Endothelial cell (in vitro differentiated cells): ENCODE measurements around the gene CATSPERZ. TPM values are rescaled to one million over a fixed set of nuclear protein-coding genes. Genes with fewer than 3 reads are reported as not detected.

ENCODE experiments used
- DNase-seq: peaks from one replicate; pipeline ENCODE4 v3.0.0; 2021; ENCODE audit warnings: low spot score
- H3K27ac Mint-ChIP-seq: one replicate; pipeline ENCODE4 v1.8.0; 2021; ENCODE audit warnings: mixed read lengths, inconsistent platforms; ENCODE audit not compliant: unreplicated experiment
- H3K27me3 Mint-ChIP-seq: one replicate; pipeline ENCODE4 v1.8.0; 2021; ENCODE audit warnings: mild to moderate bottlenecking, moderate library complexity, mixed read lengths, inconsistent platforms; ENCODE audit not compliant: unreplicated experiment
- H3K36me3 Mint-ChIP-seq: one replicate; pipeline ENCODE4 v1.8.0; 2021; ENCODE audit warnings: mild to moderate bottlenecking, low read depth, mixed read lengths, inconsistent platforms; ENCODE audit not compliant: unreplicated experiment
- H3K4me1 Mint-ChIP-seq: one replicate; pipeline ENCODE4 v1.8.0; 2021; ENCODE audit warnings: mild to moderate bottlenecking, mixed read lengths, inconsistent platforms; ENCODE audit not compliant: unreplicated experiment
- H3K4me3 Mint-ChIP-seq: one replicate; pipeline ENCODE4 v1.8.0; 2021; ENCODE audit warnings: mild to moderate bottlenecking, mixed read lengths, inconsistent platforms; ENCODE audit not compliant: unreplicated experiment
- H3K9me3 Mint-ChIP-seq: one replicate; pipeline ENCODE4 v1.8.0; 2021; ENCODE audit warnings: mixed read lengths, inconsistent platforms; ENCODE audit not compliant: unreplicated experiment
- CTCF ChIP-seq: fragments of 200-600 bp; sonication (generic); IDR thresholded peaks from one replicate; pipeline ENCODE4 v1.5.0; 2021; ENCODE audit warnings: antibody characterized with exemption; ENCODE audit not compliant: unreplicated experiment
- total RNA-seq: library from RNA; stranded (reverse); fragmentation: NEBNext Ultra II Directional; extraction: Animal tissue kit (Norgen Biotek cat#: 25700); gene quantifications from one replicate; pipeline ENCODE4 v1.2.1, GENCODE V29; 2021; ENCODE audit not compliant: unreplicated experiment

The CATSPERZ gene
- total RNA-seq, 1 donor from 2014 or later = 0.38 TPM

- no peak for TF ChIP-seq CTCF
- H3K4me3 Mint-ChIP-seq = no peak overlapping the region
- H3K27me3 Mint-ChIP-seq = peaks cover 5% of the 10 kb centered on the region
- peaks cover 9% of the 10 kb centered on the region for H3K4me1 Mint-ChIP-seq
- no peak for DNase-seq
- H3K36me3 Mint-ChIP-seq = peaks cover 18% of the 10 kb centered on the region
- no peaks in the 10 kb centered on the region for H3K9me3 Mint-ChIP-seq
- no peak overlapping the region for H3K27ac Mint-ChIP-seq
These were observed 24.7 kb downstream of the CATSPERZ start for GRCh38 chr11:64324692-64325469.

- DNase-seq = no peak
- H3K27ac Mint-ChIP-seq = no peak overlapping the region
- no peak overlapping the region for H3K4me3 Mint-ChIP-seq
- peaks cover 6% of the 10 kb centered on the region for H3K4me1 Mint-ChIP-seq
- no peak for TF ChIP-seq CTCF
- no peaks in the 10 kb centered on the region for H3K9me3 Mint-ChIP-seq
- peaks cover 1% of the 10 kb centered on the region for H3K27me3 Mint-ChIP-seq
- no peaks in the 10 kb centered on the region for H3K36me3 Mint-ChIP-seq
These were observed 27.2 kb downstream of the CATSPERZ start for GRCh38 chr11:64327375-64327774.

GRCh38 chr11:64327993-64328392 lies 27.8 kb downstream of the CATSPERZ start:
- Mint-ChIP-seq H3K9me3 (no peaks in the 10 kb centered on the region), H3K36me3 (no peaks in the 10 kb centered on the region), H3K4me1 (peaks cover 6% of the 10 kb centered on the region), H3K27me3 (peaks cover 1% of the 10 kb centered on the region), H3K4me3 (no peak overlapping the region), H3K27ac (no peak overlapping the region)
- DNase-seq = no peak
- no peak for TF ChIP-seq CTCF

GRCh38 chr11:64330888-64331287 lies 30.7 kb downstream of the CATSPERZ start:
- peaks cover 4% of the 10 kb centered on the region for H3K27me3 Mint-ChIP-seq
- no peak overlapping the region for H3K27ac Mint-ChIP-seq
- H3K9me3 Mint-ChIP-seq = no peaks in the 10 kb centered on the region
- no peak for TF ChIP-seq CTCF
- H3K4me3 Mint-ChIP-seq = no peak overlapping the region
- DNase-seq = no peak
- H3K36me3 Mint-ChIP-seq = no peaks in the 10 kb centered on the region
- no peaks in the 10 kb centered on the region for H3K4me1 Mint-ChIP-seq

- Mint-ChIP-seq H3K9me3 (no peaks in the 10 kb centered on the region), H3K27ac (no peak overlapping the region), H3K4me3 (no peak overlapping the region), H3K27me3 (peaks cover 4% of the 10 kb centered on the region), H3K4me1 (no peaks in the 10 kb centered on the region), H3K36me3 (no peaks in the 10 kb centered on the region)
- peak; percentile 24 for TF ChIP-seq CTCF
- DNase-seq = peak; percentile 51
These were observed 31.6 kb downstream of the CATSPERZ start for GRCh38 chr11:64331569-64332371.
